PC-3 (cell line): ENCODE measurements around the gene CNIH3. TPM values are rescaled to one million over a fixed set of nuclear protein-coding genes. Genes with fewer than 3 reads are reported as not detected.

Source experiments
- ATAC-seq: fragments of 200-7000 bp; cut with Tn5 transposase; 2 replicates; pipeline ENCODE4 v1.9.1; 2020; ENCODE audit warnings: mild to moderate bottlenecking, moderate library complexity
- BruUV-seq: library from RNA; stranded (reverse); fragments of 400-500 nt; replicated peaks from 2 replicates; lab custom pipeline; 2021; lab: Mats Ljungman, UMichigan
- CTCF ChIA-PET: fragments of 300-600 bp; sonication (Branson Sonifier 250); formaldehyde crosslinking; loops from one replicate; lab custom pipeline; 2022; ENCODE audit warnings: antibody characterized with exemption; lab: Charles Lee
- POLR2A ChIA-PET: fragments of 300-600 bp; sonication (Branson Sonifier 250); formaldehyde crosslinking; loops from one replicate; lab custom pipeline; 2022; ENCODE audit warnings: antibody characterized with exemption; ENCODE audit not compliant: unreplicated experiment; lab: Charles Lee
- DNase-seq: peaks from one replicate; pipeline ENCODE4 v3.0.0-alpha.2; 2015
- H2AFZ ChIP-seq: fragments of 300-600 bp; sonication (generic); 2 replicates; pipeline ENCODE4 v1.6.0; 2016; ENCODE audit warnings: antibody characterized with exemption, low read length
- H3F3A ChIP-seq: fragments of 300-600 bp; sonication (generic); one replicate; pipeline ENCODE4 v1.6.0; 2017; ENCODE audit warnings: antibody characterized with exemption, low read length, control low read depth, mild to moderate bottlenecking; ENCODE audit not compliant: unreplicated experiment
- H3K27ac ChIP-seq: fragments of 300-600 bp; sonication (generic); 2 replicates; pipeline ENCODE4 v1.5.1; 2016; ENCODE audit warnings: mild to moderate bottlenecking, low read length
- H3K27me3 ChIP-seq: fragments of 300-600 bp; sonication (generic); 2 replicates; pipeline ENCODE4 v1.6.1; 2016; ENCODE audit warnings: low read length, mixed read lengths
- H3K36me3 ChIP-seq: fragments of 300-600 bp; sonication (generic); 2 replicates; pipeline ENCODE4 v1.6.1; 2016; ENCODE audit warnings: low read depth, mixed run types, low read length, mixed read lengths
- H3K4me1 ChIP-seq: fragments of 300-600 bp; sonication (generic); 2 replicates; pipeline ENCODE4 v1.5.1; 2016; ENCODE audit warnings: low read length; ENCODE audit not compliant: insufficient read depth
- H3K4me2 ChIP-seq: fragments of 300-600 bp; sonication (generic); 2 replicates; pipeline ENCODE4 v1.6.0; 2016; ENCODE audit warnings: low read length
- H3K4me3 ChIP-seq: fragments of 300-600 bp; sonication (generic); 2 replicates; pipeline ENCODE4 v1.5.1; 2016; ENCODE audit warnings: mild to moderate bottlenecking, low read length, mixed read lengths
- H3K79me2 ChIP-seq: fragments of 300-600 bp; sonication (generic); 2 replicates; pipeline ENCODE4 v1.6.1; 2017; ENCODE audit warnings: low read length, mixed read lengths
- H3K9ac ChIP-seq: fragments of 300-600 bp; sonication (generic); 2 replicates; pipeline ENCODE4 v1.6.0; 2016; ENCODE audit warnings: mild to moderate bottlenecking, low read length
- H3K9me2 ChIP-seq: fragments of 300-600 bp; sonication (generic); replicated peaks from 2 replicates; pipeline ENCODE4 v1.6.1; 2016; ENCODE audit warnings: mixed run types, low read length, mixed read lengths
- H3K9me3 ChIP-seq: fragments of 300-600 bp; sonication (generic); 2 replicates; pipeline ENCODE4 v1.6.1; 2016; ENCODE audit warnings: low read length, mixed read lengths
- H4K20me1 ChIP-seq: fragments of 300-600 bp; sonication (generic); 2 replicates; pipeline ENCODE4 v1.6.1; 2016; ENCODE audit warnings: low read length, mixed read lengths
- CTCF ChIP-seq: fragments of 300-600 bp; sonication (generic); conservative IDR thresholded peaks from 2 replicates; pipeline ENCODE4 v1.5.1; 2017; ENCODE audit warnings: antibody characterized with exemption, low read depth, mild to moderate bottlenecking, low read length
- EZH2 ChIP-seq: fragments of 300-600 bp; sonication (generic); IDR thresholded peaks from one replicate; pipeline ENCODE4 v1.6.1; 2017; ENCODE audit warnings: antibody characterized with exemption, mild to moderate bottlenecking, low read length; ENCODE audit not compliant: unreplicated experiment
- EZH2phosphoT487 ChIP-seq: fragments of 300-600 bp; sonication (generic); IDR thresholded peaks from 2 replicates; pipeline ENCODE4 v1.6.1; 2018; ENCODE audit warnings: mild to moderate bottlenecking, antibody characterized with exemption, low read length, borderline replicate concordance
- intact Hi-C: fragments of 100-400 bp; cut with micrococcal nuclease; formaldehyde crosslinking; loops from 2 replicates; pipeline ENCODE4 v1.9.0; 2023
- total RNA-seq: library from RNA; depleted of rRNA; stranded (reverse); fragments of >200 nt; gene quantifications from 2 replicates; pipeline ENCODE4 v1.2.3, GENCODE V29; 2014

CNIH3 gene
- total RNA-seq, 1 experiment from 2014 or later, result 7.4 TPM

GRCh38 chr1:224670506-224670905, 54.4 kb downstream of the CNIH3 start:
- Histone ChIP-seq H3K36me3 (no peaks in the 10 kb centered on the region), H3K27ac (no peak overlapping the region), H3K9me3 (no peaks in the 10 kb centered on the region), H3K4me2 (no peak overlapping the region), H3F3A (no peaks in the 10 kb centered on the region), H3K9me2 (no peaks in the 10 kb centered on the region), H3K9ac (no peak overlapping the region), H3K4me1 (no peaks in the 10 kb centered on the region), H3K79me2 (no peaks in the 10 kb centered on the region), H3K4me3 (no peak overlapping the region), H4K20me1 (no peaks in the 10 kb centered on the region), H3K27me3 (no peaks in the 10 kb centered on the region), H2AFZ (no peak overlapping the region)
- no peak for ATAC-seq
- intact Hi-C loops, result no loop called here
- no peak for TF ChIP-seq CTCF
- no peak for TF ChIP-seq EZH2
- ChIA-PET POLR2A (interaction anchor here (0.8 kb wide), 1 partner anchor 39 kb away, joined by 4 read pairs; no protein-coding TSS in a partner anchor), CTCF (no interaction called here)
- no TSS peak for BruUV-seq
- no peak for DNase-seq

- H3K27me3 ChIP-seq, result no peaks in the 10 kb centered on the region
- BruUV-seq, result no TSS peak
- H2AFZ ChIP-seq, result no peak overlapping the region
- no peaks in the 10 kb centered on the region for H3K9me2 ChIP-seq
- ChIA-PET CTCF (no interaction called here), POLR2A (no interaction called here)
- H3K4me1 ChIP-seq, result no peaks in the 10 kb centered on the region
- intact Hi-C loops, result no loop called here
- DNase-seq (no peak), ATAC-seq (no peak)
- no peaks in the 10 kb centered on the region for H3F3A ChIP-seq
- no peaks in the 10 kb centered on the region for H4K20me1 ChIP-seq
- no peaks in the 10 kb centered on the region for H3K9me3 ChIP-seq
- no peak overlapping the region for H3K27ac ChIP-seq
- no peak for TF ChIP-seq CTCF
- no peak for TF ChIP-seq EZH2phosphoT487
- TF ChIP-seq EZH2, result no peak
- H3K36me3 ChIP-seq, result no peaks in the 10 kb centered on the region
- no peaks in the 10 kb centered on the region for H3K79me2 ChIP-seq
- H3K4me2 ChIP-seq, result no peak overlapping the region
- H3K4me3 ChIP-seq, result no peak overlapping the region
- H3K9ac ChIP-seq, result no peak overlapping the region
Observed at GRCh38 chr1:224671076-224671475, 55.0 kb downstream of the CNIH3 start.

GRCh38 chr1:224673141-224673540, 57.0 kb downstream of the CNIH3 start:
- Histone ChIP-seq H3K4me3 (no peak overlapping the region), H3K27me3 (no peaks in the 10 kb centered on the region), H2AFZ (no peak overlapping the region), H3K4me1 (no peaks in the 10 kb centered on the region), H3K36me3 (no peaks in the 10 kb centered on the region), H3F3A (no peaks in the 10 kb centered on the region), H3K9me3 (no peaks in the 10 kb centered on the region), H3K79me2 (no peaks in the 10 kb centered on the region), H3K4me2 (no peak overlapping the region), H3K9me2 (no peaks in the 10 kb centered on the region), H3K27ac (no peak overlapping the region), H3K9ac (no peak overlapping the region), H4K20me1 (no peaks in the 10 kb centered on the region)
- ATAC-seq (no peak), DNase-seq (no peak)
- ChIA-PET POLR2A (no interaction called here), CTCF (no interaction called here)
- no TSS peak for BruUV-seq
- TF ChIP-seq EZH2phosphoT487 (no peak), EZH2 (no peak), CTCF (no peak)
- intact Hi-C loops, result no loop called here
